Measurements from ENCODE around the gene JMJD7.

Gene JMJD7

DNA sequence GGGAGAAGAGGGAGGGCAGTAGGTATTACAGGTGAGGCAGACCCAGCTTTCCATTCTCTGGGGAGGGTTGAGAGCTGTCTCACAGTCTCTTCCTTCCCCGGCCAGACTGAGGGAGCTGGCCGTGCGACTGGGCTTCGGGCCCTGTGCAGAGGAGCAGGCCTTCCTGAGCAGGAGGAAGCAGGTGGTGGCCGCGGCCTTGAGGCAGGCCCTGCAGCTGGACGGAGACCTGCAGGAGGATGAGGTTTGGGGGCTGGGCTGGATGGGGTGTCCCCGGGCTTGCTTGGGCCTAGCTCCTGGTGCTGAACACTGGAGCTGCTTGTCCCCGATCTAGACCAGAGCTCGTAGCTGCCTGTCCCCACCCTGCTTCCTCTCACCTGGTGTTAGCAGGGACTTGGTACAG is 15.7 kb downstream of the JMJD7 start:
- H3K36me3 ChIP-seq (ENCODE audit: control insufficient read depth in 2 of 2, insufficient read depth in 2 of 2, low read length in 2 of 2), result peaks cover 12 to 42% of the 10 kb centered on the region in 2 donors
- H3K9ac ChIP-seq (ENCODE audit: low read length in 2 of 2), result no peak overlapping the region
- H3K9me3 ChIP-seq (ENCODE audit: control insufficient read depth in 2 of 2, low read length in 2 of 2), result no peaks in the 10 kb centered on the region
- no peak overlapping the region for H3K27ac ChIP-seq (ENCODE audit: low read length)
- H3K4me3 ChIP-seq (ENCODE audit: low read length in 2 of 2), result no peak overlapping the region
- no peaks in the 10 kb centered on the region for H3K27me3 ChIP-seq (ENCODE audit: control insufficient read depth in 1 of 2, insufficient read depth in 2 of 2, low read length in 2 of 2)
- H3K4me1 ChIP-seq (ENCODE audit: control insufficient read depth, insufficient read depth, low read length), result no peaks in the 10 kb centered on the region

DNA sequence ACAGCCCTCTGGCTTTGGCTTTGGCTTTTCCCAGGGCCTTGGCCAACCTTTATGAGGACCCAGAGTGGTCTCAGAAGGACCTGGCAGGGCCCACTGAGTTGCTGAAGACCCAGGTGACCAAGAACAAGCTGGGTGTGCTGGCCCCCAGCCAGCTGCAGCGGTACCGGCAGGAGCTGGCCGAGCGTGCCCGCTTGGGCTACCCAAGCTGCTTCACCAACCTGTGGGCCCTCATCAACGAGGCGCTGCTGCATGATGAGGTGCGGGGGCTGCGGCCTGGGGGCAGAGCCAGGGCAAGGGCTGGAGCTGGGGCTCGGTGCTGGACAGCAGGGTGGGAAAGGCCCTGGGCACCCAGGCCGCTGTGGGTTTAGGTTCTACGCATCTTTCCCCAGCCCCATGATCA is 16.9 kb downstream of the JMJD7 start:
- no peak overlapping the region for H3K9ac ChIP-seq (ENCODE audit: low read length in 2 of 2)
- H3K4me1 ChIP-seq (ENCODE audit: control insufficient read depth, insufficient read depth, low read length), result no peaks in the 10 kb centered on the region
- H3K4me3 ChIP-seq (ENCODE audit: low read length in 2 of 2), result no peak overlapping the region
- no peaks in the 10 kb centered on the region for H3K9me3 ChIP-seq (ENCODE audit: control insufficient read depth in 2 of 2, low read length in 2 of 2)
- no peak overlapping the region for H3K27ac ChIP-seq (ENCODE audit: low read length)
- no peaks in the 10 kb centered on the region for H3K27me3 ChIP-seq (ENCODE audit: control insufficient read depth in 1 of 2, insufficient read depth in 2 of 2, low read length in 2 of 2)
- peaks cover 12 to 42% of the 10 kb centered on the region in 2 donors for H3K36me3 ChIP-seq (ENCODE audit: control insufficient read depth in 2 of 2, insufficient read depth in 2 of 2, low read length in 2 of 2)

GRCh38 chr15:41847206-41847605 is 19.3 kb downstream of the JMJD7 start:
- no peaks in the 10 kb centered on the region for H3K4me1 ChIP-seq (ENCODE audit: control insufficient read depth, insufficient read depth, low read length)
- H3K9ac ChIP-seq (ENCODE audit: low read length in 2 of 2), result no peak overlapping the region
- H3K4me3 ChIP-seq (ENCODE audit: low read length in 2 of 2), result no peak overlapping the region
- peaks cover 7 to 31% of the 10 kb centered on the region in 2 donors for H3K36me3 ChIP-seq (ENCODE audit: control insufficient read depth in 2 of 2, insufficient read depth in 2 of 2, low read length in 2 of 2)
- no peak overlapping the region for H3K27ac ChIP-seq (ENCODE audit: low read length)
- H3K27me3 ChIP-seq (ENCODE audit: control insufficient read depth in 1 of 2, insufficient read depth in 2 of 2, low read length in 2 of 2), result peaks cover under 1 to 6% of the 10 kb centered on the region in 2 donors
- H3K9me3 ChIP-seq (ENCODE audit: control insufficient read depth in 2 of 2, low read length in 2 of 2), result no peaks in the 10 kb centered on the region

- Histone ChIP-seq H3K4me1 (ENCODE audit: control insufficient read depth, insufficient read depth, low read length) (no peaks in the 10 kb centered on the region), H3K27me3 (ENCODE audit: control insufficient read depth in 1 of 2, insufficient read depth in 2 of 2, low read length in 2 of 2) (peaks cover 3 to 7% of the 10 kb centered on the region in 2 donors), H3K9me3 (ENCODE audit: control insufficient read depth in 2 of 2, low read length in 2 of 2) (no peaks in the 10 kb centered on the region), H3K36me3 (ENCODE audit: control insufficient read depth in 2 of 2, insufficient read depth in 2 of 2, low read length in 2 of 2) (peaks cover 7 to 31% of the 10 kb centered on the region in 2 donors), H3K27ac (ENCODE audit: low read length) (no peak overlapping the region), H3K4me3 (ENCODE audit: low read length in 2 of 2) (no peak overlapping the region), H3K9ac (ENCODE audit: low read length in 2 of 2) (no peak overlapping the region)
These were observed 20.1 kb downstream of the JMJD7 start for GRCh38 chr15:41847981-41848380.

- no peaks in the 10 kb centered on the region for H3K4me1 ChIP-seq (ENCODE audit: control insufficient read depth, insufficient read depth, low read length)
- H3K27me3 ChIP-seq (ENCODE audit: control insufficient read depth in 1 of 2, insufficient read depth in 2 of 2, low read length in 2 of 2), result peaks cover 7 to 11% of the 10 kb centered on the region in 2 donors
- no peak overlapping the region for H3K27ac ChIP-seq (ENCODE audit: low read length)
- no peak overlapping the region for H3K4me3 ChIP-seq (ENCODE audit: low read length in 2 of 2)
- H3K9ac ChIP-seq (ENCODE audit: low read length in 2 of 2), result no peak overlapping the region
- H3K9me3 ChIP-seq (ENCODE audit: control insufficient read depth in 2 of 2, low read length in 2 of 2), result no peaks in the 10 kb centered on the region
- peaks cover 7 to 31% of the 10 kb centered on the region in 2 donors for H3K36me3 ChIP-seq (ENCODE audit: control insufficient read depth in 2 of 2, insufficient read depth in 2 of 2, low read length in 2 of 2)
These were observed 20.7 kb downstream of the JMJD7 start for GRCh38 chr15:41848631-41849030.

DNA sequence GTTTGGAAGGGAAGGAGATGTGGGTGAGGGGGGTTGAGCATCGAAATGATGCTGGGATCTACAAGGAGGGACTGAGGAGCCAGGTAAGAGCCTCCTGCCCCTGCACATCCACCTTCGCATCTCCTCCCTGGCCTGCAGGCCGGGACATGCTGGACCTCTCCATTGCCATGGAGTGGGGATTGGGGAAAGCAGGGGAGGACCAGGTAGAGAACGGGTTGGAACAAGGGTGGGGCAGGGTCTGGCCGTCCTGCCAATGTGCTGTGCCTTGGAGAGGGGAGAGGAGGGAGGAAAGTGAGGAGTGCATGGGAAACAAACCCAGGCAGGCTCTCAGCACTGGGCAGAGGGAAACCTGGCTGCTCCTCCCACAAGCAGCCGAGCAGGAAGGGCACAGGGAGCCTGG is 21.3 kb downstream of the JMJD7 start:
- Histone ChIP-seq H3K4me1 (ENCODE audit: control insufficient read depth, insufficient read depth, low read length) (no peaks in the 10 kb centered on the region), H3K27ac (ENCODE audit: low read length) (no peak overlapping the region), H3K9ac (ENCODE audit: low read length in 2 of 2) (no peak overlapping the region), H3K9me3 (ENCODE audit: control insufficient read depth in 2 of 2, low read length in 2 of 2) (no peaks in the 10 kb centered on the region), H3K27me3 (ENCODE audit: control insufficient read depth in 1 of 2, insufficient read depth in 2 of 2, low read length in 2 of 2) (peaks cover 7 to 12% of the 10 kb centered on the region in 2 donors), H3K36me3 (ENCODE audit: control insufficient read depth in 2 of 2, insufficient read depth in 2 of 2, low read length in 2 of 2) (peaks cover 7 to 31% of the 10 kb centered on the region in 2 donors), H3K4me3 (ENCODE audit: low read length in 2 of 2) (no peak overlapping the region)

DNA sequence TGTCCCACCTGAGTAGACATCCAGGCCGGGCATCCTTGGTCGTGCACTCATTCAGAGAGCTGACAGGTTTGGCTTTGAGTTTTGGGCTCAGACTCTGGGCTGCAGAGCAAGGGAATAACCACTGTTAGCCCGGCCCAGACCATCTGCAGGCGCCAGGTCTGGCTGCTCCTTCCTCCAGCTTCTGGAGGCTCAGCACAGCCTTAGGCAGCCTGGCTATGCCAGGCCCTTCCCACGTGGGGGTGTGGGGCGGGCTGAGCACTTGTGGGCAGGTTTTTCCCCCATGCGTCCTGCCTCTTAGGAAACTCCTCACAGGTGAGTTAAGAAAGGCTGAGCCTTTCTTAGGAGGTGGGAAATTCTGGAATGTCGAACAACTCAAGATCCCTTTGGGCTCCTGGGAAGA is 22.0 kb downstream of the JMJD7 start:
- Histone ChIP-seq H3K36me3 (ENCODE audit: control insufficient read depth in 2 of 2, insufficient read depth in 2 of 2, low read length in 2 of 2) (peaks cover 7 to 27% of the 10 kb centered on the region in 2 donors), H3K9me3 (ENCODE audit: control insufficient read depth in 2 of 2, low read length in 2 of 2) (no peaks in the 10 kb centered on the region), H3K27me3 (ENCODE audit: control insufficient read depth in 1 of 2, insufficient read depth in 2 of 2, low read length in 2 of 2) (peaks cover 12 to 17% of the 10 kb centered on the region in 2 donors), H3K4me1 (ENCODE audit: control insufficient read depth, insufficient read depth, low read length) (no peaks in the 10 kb centered on the region), H3K9ac (ENCODE audit: low read length in 2 of 2) (no peak overlapping the region), H3K27ac (ENCODE audit: low read length) (no peak overlapping the region), H3K4me3 (ENCODE audit: low read length in 2 of 2) (no peak overlapping the region)

DNA sequence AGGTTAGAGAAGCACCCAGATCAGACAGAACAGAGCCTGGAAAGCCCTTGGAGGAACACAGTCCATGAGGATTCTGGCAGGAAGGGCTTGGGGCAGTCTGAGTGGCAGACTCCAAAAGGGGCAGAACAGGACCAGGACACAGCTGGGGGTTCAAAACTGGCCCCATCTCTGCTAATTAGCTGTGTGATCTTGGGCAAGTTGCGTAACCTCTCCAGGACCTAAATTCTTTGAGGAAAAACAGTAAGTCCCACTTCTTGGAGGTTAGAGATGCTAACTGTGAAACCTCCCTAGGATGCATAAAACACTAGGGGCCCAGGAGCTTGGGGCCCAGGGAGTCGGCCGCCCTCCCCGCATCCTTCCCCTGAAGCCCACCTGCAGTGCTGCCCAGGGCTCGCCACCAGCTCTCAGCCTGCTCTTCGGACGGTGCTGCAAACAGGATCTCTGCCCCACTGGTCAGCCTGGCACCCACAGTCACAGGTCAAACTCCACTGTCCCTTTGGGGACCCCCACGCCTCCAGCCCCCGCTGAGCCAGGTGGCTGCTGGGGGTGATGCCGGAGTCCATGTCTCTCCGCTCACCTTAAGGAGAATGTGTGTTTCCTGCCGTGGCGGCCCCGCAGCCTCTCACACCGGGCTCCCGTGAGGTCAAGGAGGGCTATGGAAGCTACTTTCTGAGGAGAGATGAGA is 22.7 kb downstream of the JMJD7 start:
- peaks cover 7 to 21% of the 10 kb centered on the region in 2 donors for H3K36me3 ChIP-seq (ENCODE audit: control insufficient read depth in 2 of 2, insufficient read depth in 2 of 2, low read length in 2 of 2)
- no peak overlapping the region for H3K27ac ChIP-seq (ENCODE audit: low read length)
- no peaks in the 10 kb centered on the region for H3K4me1 ChIP-seq (ENCODE audit: control insufficient read depth, insufficient read depth, low read length)
- H3K9ac ChIP-seq (ENCODE audit: low read length in 2 of 2), result no peak overlapping the region
- no peak overlapping the region for H3K4me3 ChIP-seq (ENCODE audit: low read length in 2 of 2)
- H3K27me3 ChIP-seq (ENCODE audit: control insufficient read depth in 1 of 2, insufficient read depth in 2 of 2, low read length in 2 of 2), result peaks cover 17 to 24% of the 10 kb centered on the region in 2 donors
- H3K9me3 ChIP-seq (ENCODE audit: control insufficient read depth in 2 of 2, low read length in 2 of 2), result no peaks in the 10 kb centered on the region

GRCh38 chr15:41851167-41851523 is 23.3 kb downstream of the JMJD7 start:
- Histone ChIP-seq H3K27me3 (ENCODE audit: control insufficient read depth in 1 of 2, insufficient read depth in 2 of 2, low read length in 2 of 2) (peaks cover 18 to 26% of the 10 kb centered on the region in 2 donors), H3K9ac (ENCODE audit: low read length in 2 of 2) (no peak overlapping the region), H3K27ac (ENCODE audit: low read length) (no peak overlapping the region), H3K4me1 (ENCODE audit: control insufficient read depth, insufficient read depth, low read length) (no peaks in the 10 kb centered on the region), H3K9me3 (ENCODE audit: control insufficient read depth in 2 of 2, low read length in 2 of 2) (no peaks in the 10 kb centered on the region), H3K36me3 (ENCODE audit: control insufficient read depth in 2 of 2, insufficient read depth in 2 of 2, low read length in 2 of 2) (peaks cover 7 to 17% of the 10 kb centered on the region in 2 donors), H3K4me3 (ENCODE audit: low read length in 2 of 2) (no peak overlapping the region)

GRCh38 chr15:41851755-41852370 is 24.0 kb downstream of the JMJD7 start:
- H3K27ac ChIP-seq (ENCODE audit: low read length), result no peak overlapping the region
- H3K4me3 ChIP-seq (ENCODE audit: low read length in 2 of 2), result no peak overlapping the region
- H3K4me1 ChIP-seq (ENCODE audit: control insufficient read depth, insufficient read depth, low read length), result no peaks in the 10 kb centered on the region
- H3K36me3 ChIP-seq (ENCODE audit: control insufficient read depth in 2 of 2, insufficient read depth in 2 of 2, low read length in 2 of 2), result peaks cover 0 to 11% of the 10 kb centered on the region in 2 donors
- H3K9me3 ChIP-seq (ENCODE audit: control insufficient read depth in 2 of 2, low read length in 2 of 2), result no peaks in the 10 kb centered on the region
- no peak overlapping the region for H3K9ac ChIP-seq (ENCODE audit: low read length in 2 of 2)
- peaks cover 19 to 28% of the 10 kb centered on the region in 2 donors for H3K27me3 ChIP-seq (ENCODE audit: control insufficient read depth in 1 of 2, insufficient read depth in 2 of 2, low read length in 2 of 2)
